Psoas muscle (tissue), 8 donors: Measurements from ENCODE around the gene DAPP1. TPM values are rescaled to one million over a fixed set of nuclear protein-coding genes. Genes with fewer than 3 reads are reported as not detected.
"Not testable (repeated sequence)": the region's sequence is repeated elsewhere in the genome, so short reads cannot be mapped to it uniquely, and the experiment has no call there.

Experiments
- ATAC-seq, 4 donors: fragments of 200-7000 bp; cut with Tn5 transposase; one replicate each; pipeline ENCODE4 v1.9.1; 2020; ENCODE audit warnings: moderate library complexity in 3 of 4, mild to moderate bottlenecking in 2 of 4
- DNase-seq, 2 donors: peaks; one replicate each; pipeline ENCODE4 v3.0.0-alpha.2; 2020
- H3K27ac ChIP-seq: fragments of 200-600 bp; one replicate; pipeline ENCODE4 v1.8.0; 2022
- H3K27me3 ChIP-seq, 3 donors: fragments of 200-600 bp in 1 of 3; one replicate each; pipeline versions ENCODE4 v1.6.1 to v1.8.0; 2013 to 2022; ENCODE audit warnings: low read length in 2 of 3, mild to moderate bottlenecking in 2 of 3, moderate library complexity in 1 of 3; ENCODE audit not compliant: insufficient read depth in 3 of 3
- H3K36me3 ChIP-seq, 2 donors: fragments of 200-600 bp in 1 of 2; one replicate each; pipeline versions ENCODE4 v1.6.1 to v1.8.0; 2013 to 2022; ENCODE audit warnings: low read depth in 1 of 2, mild to moderate bottlenecking in 1 of 2, moderate library complexity in 1 of 2; ENCODE audit not compliant: insufficient read depth in 1 of 2
- H3K4me1 ChIP-seq: fragments of 200-600 bp; one replicate; pipeline ENCODE4 v1.8.0; 2022
- H3K4me3 ChIP-seq: fragments of 200-600 bp; one replicate; pipeline ENCODE4 v1.8.0; 2022; ENCODE audit warnings: mild to moderate bottlenecking
- H3K9me3 ChIP-seq: fragments of 200-600 bp; one replicate; pipeline ENCODE4 v1.8.0; 2022
- WGBS, 3 donors: extraction: QIAGEN DNeasy Blood & Tissue Kit; methylation state at CpG; one replicate each; pipeline versions ENCODE4 v1.1.6 to v1.1.7; 2013; 5-methylcytosine and 5-hydroxymethylcytosine counted together
- intact Hi-C, 2 donors: fragments of 100-400 bp; cut with DNase I; formaldehyde crosslinking; loops; one replicate each; pipeline versions ENCODE4 v1.11.0 to v1.14.2; 2022
- long read RNA-seq, 2 donors: library from polyadenylated mRNA; unstranded; transcript quantifications; one replicate each; pipeline ENCODE4 v2.0.0, GENCODE V29; 2021
- polyA plus RNA-seq, 3 donors: library from polyadenylated mRNA; stranded (reverse); fragments of 200-250 nt; gene quantifications; one replicate each; pipeline ENCODE4 v1.2.3, GENCODE V29; 2013
- total RNA-seq, 4 donors: library from RNA; stranded (reverse); fragmentation: NEBNext Ultra II Directional in 2 of 4; extraction: Animal tissue kit (Norgen Biotek cat#: 25700) in 2 of 4; gene quantifications; one replicate each; pipeline versions ENCODE4 v1.2.1 to v1.2.4, GENCODE V29; 2021 to 2023
- TF ChIP-seq, protein P1 (sequence below): fragments of 200-600 bp; IDR thresholded peaks from one replicate; pipeline ENCODE4 v1.8.0; 2022; ENCODE audit warnings: antibody characterized with exemption
- donor health status: healthy with polysubstance abuse.
- donor health status: DM: no; HTN: no; CAD: no; lungs with moderate emphysema.
- donor health status: Bipolar disorder and iron deficiency.
- donor health status: healthy.
- donor health status: DM: yes; HTN: yes; CAD: no.
- donor health status: DM: no; HTN: no; CAD: no.
- donor health status: DM: no; HTN: no; CAD: no.
- donor health status: DM: yes; HTN: yes; CAD: no.

DAPP1 gene
- total RNA-seq (1 to 10 TPM in 2 of 4 donors, under 1 TPM in 2; 0.46 to 1.3 (median 0.76) TPM), polyA plus RNA-seq (under 1 TPM; 0.06 to 0.53 (median 0.18) TPM)
- long read RNA-seq, donor 1, result 0 reads
- long read RNA-seq, donor 2, result 0 reads

- no peaks in the 10 kb centered on the region for H3K27me3 ChIP-seq
- TF ChIP-seq, protein P1, sequence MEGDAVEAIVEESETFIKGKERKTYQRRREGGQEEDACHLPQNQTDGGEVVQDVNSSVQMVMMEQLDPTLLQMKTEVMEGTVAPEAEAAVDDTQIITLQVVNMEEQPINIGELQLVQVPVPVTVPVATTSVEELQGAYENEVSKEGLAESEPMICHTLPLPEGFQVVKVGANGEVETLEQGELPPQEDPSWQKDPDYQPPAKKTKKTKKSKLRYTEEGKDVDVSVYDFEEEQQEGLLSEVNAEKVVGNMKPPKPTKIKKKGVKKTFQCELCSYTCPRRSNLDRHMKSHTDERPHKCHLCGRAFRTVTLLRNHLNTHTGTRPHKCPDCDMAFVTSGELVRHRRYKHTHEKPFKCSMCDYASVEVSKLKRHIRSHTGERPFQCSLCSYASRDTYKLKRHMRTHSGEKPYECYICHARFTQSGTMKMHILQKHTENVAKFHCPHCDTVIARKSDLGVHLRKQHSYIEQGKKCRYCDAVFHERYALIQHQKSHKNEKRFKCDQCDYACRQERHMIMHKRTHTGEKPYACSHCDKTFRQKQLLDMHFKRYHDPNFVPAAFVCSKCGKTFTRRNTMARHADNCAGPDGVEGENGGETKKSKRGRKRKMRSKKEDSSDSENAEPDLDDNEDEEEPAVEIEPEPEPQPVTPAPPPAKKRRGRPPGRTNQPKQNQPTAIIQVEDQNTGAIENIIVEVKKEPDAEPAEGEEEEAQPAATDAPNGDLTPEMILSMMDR, result no peak
- H3K4me3 ChIP-seq, result peak within 1 kb of the TSS; percentile 30
- H3K27ac ChIP-seq, result no peak within 1 kb of the TSS
- WGBS, 3 donors, result 84 to 93% (median 89%) methylated on average over 7 of the region's 7 CpGs
- ATAC-seq (peak in 2 of 4 donors; percentile 23 to 27), DNase-seq (peak in 1 of 2 donors; percentile 13)
- no peaks in the 10 kb centered on the region for H3K4me1 ChIP-seq
- H3K36me3 ChIP-seq, result no peaks in the 10 kb centered on the region
- intact Hi-C loops, result loop anchor here in 1 of 2 donors (10.0 kb wide), 1 partner anchor 128 kb away; the partner anchor contains the start of gene DNAJB14
- no peaks in the 10 kb centered on the region for H3K9me3 ChIP-seq
Observed at GRCh38 chr4:99816545-99817308, at the start of gene DAPP1. Gene DAPP1, plus strand, starts transcription at chr4:99816827. Its CDS starts 87 bp downstream, at chr4:99816914.

DNA sequence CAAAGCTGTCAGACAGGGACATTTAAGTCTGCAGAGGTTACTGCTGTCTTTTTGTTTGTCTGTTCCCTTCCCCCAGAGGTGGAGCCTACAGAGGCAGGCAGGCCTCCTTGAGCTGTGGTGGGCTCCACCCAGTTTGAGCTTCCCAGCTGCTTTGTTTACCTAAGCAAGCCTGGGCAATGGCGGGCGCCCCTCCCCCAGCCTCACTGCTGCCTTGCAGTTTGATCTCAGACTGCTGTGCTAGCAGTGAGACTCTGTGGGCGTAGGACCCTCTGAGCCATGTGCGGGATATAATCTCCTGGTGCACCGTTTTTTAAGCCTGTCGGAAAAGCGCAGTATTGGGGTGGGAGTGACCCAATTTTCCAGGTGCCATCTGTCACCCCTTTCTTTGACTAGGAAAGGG is 45.8 kb upstream of the DAPP1 start:
- WGBS, 3 donors, result 85 to 94% (median 93%) methylated on average over 5 to 7 of the region's 7 CpGs
- DNase-seq, intact Hi-C loops: not testable (repeated sequence)

DNA sequence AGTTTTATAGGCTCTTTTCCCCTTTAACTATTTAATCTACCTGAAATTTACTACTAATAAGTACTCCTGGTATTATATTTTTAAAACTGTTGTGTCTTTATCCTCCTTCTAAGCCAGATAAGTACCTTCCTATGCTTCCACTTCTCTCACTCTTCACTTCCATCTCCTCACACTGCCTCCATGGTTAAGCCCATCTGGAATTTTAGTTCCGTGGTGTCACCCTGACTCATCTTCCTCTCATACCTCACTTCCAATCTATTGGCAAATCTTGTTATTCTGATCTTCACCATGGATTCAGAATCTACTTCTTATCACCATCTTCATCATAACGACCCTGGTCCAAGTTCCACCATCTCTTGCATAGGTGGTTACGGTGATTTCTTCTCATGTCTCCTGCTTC is 32.7 kb upstream of the DAPP1 start:
- Histone ChIP-seq H3K36me3 (no peaks in the 10 kb centered on the region), H3K27ac (no peak overlapping the region), H3K4me3 (no peak overlapping the region), H3K9me3 (no peaks in the 10 kb centered on the region), H3K4me1 (no peaks in the 10 kb centered on the region), H3K27me3 (no peaks in the 10 kb centered on the region)
- TF ChIP-seq, protein P1, result no peak
- WGBS, 3 donors, result 89 to 95% (median 93%) methylated on average over 3 of the region's 3 CpGs
- ATAC-seq, result no peak
- intact Hi-C loops, result no loop called here
- DNase-seq, result no peak

More for the DNA sequence above, 45.8 kb upstream of the DAPP1 start:
- not testable (repeated sequence) for ATAC-seq, H3K9me3 ChIP-seq, H3K4me1 ChIP-seq, H3K36me3 ChIP-seq, H3K27me3 ChIP-seq, H3K27ac ChIP-seq, H3K4me3 ChIP-seq

GRCh38 chr4:99784842-99785241 is 31.8 kb upstream of the DAPP1 start:
- H3K27me3 ChIP-seq, result no peaks in the 10 kb centered on the region
- no peak for ATAC-seq
- no peak for DNase-seq
- TF ChIP-seq, protein P1, result no peak
- H3K9me3 ChIP-seq, result no peaks in the 10 kb centered on the region
- intact Hi-C loops, result no loop called here
- WGBS, 3 donors, result 90 to 97% (median 93%) methylated on average over 3 of the region's 3 CpGs
- H3K27ac ChIP-seq, result no peak overlapping the region
- peaks cover 1% of the 10 kb centered on the region for H3K4me1 ChIP-seq
- H3K4me3 ChIP-seq, result no peak overlapping the region
- no peaks in the 10 kb centered on the region for H3K36me3 ChIP-seq

DNA sequence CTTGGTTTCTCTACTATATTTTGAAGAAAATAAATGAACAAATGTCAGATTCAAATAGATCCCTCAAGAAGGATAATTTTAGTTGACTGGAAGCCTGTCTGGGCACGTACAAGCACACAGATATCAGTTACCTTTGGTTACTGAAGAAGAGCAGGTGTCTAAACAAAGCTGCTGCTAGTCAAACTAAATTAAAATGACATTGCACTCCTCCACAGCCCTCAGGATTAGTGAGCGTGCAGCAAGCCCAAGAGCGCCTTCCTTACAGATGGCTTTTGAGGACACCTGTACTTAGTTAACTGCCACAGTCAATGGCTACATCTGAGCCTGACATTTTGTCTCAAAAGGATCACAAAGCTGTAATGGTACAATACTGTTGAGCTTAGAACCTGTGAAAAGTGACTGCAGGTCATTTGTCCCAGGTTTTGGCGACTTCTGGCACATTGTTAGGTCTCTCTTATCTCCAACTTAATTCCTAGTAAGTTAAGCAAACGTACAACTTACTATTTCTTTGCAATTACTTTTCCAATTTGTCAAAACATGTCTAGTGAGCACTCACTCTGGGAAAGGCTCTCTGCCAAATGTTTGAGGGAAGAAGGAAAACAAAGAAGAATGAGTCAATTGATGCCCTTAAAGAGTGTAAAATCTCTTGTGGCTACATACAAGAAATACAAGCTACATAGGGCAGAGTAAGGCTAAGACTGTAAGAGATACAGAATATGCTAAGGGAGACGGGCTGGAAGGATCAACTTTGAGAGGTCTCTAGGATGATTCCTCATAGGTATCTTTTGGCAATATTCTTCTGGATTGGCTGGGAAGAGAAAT is 25.6 kb upstream of the DAPP1 start:
- intact Hi-C loops, result no loop called here
- 15 to 38% (median 24%) methylated on average over 6 of the region's 6 CpGs for WGBS, 3 donors
- peak overlapping the region; percentile 88 for H3K27ac ChIP-seq
- no peaks in the 10 kb centered on the region for H3K9me3 ChIP-seq
- no peak for DNase-seq
- H3K4me3 ChIP-seq, result peak overlapping the region; percentile 37
- H3K36me3 ChIP-seq, result no peaks in the 10 kb centered on the region
- TF ChIP-seq, protein P1, result no peak
- H3K27me3 ChIP-seq, result no peaks in the 10 kb centered on the region
- peak; percentile 67 to 97 (median 93) for ATAC-seq
- H3K4me1 ChIP-seq, result peaks cover 23% of the 10 kb centered on the region
